NCI-H748 (cell line): ENCODE measurements around the gene SLC35F6.

Experiments
- DNase-seq: peaks from one replicate; lab custom pipeline; 2025; ENCODE audit not compliant: unreplicated experiment; lab: John Stamatoyannopoulos, UW

Gene SLC35F6

DNA sequence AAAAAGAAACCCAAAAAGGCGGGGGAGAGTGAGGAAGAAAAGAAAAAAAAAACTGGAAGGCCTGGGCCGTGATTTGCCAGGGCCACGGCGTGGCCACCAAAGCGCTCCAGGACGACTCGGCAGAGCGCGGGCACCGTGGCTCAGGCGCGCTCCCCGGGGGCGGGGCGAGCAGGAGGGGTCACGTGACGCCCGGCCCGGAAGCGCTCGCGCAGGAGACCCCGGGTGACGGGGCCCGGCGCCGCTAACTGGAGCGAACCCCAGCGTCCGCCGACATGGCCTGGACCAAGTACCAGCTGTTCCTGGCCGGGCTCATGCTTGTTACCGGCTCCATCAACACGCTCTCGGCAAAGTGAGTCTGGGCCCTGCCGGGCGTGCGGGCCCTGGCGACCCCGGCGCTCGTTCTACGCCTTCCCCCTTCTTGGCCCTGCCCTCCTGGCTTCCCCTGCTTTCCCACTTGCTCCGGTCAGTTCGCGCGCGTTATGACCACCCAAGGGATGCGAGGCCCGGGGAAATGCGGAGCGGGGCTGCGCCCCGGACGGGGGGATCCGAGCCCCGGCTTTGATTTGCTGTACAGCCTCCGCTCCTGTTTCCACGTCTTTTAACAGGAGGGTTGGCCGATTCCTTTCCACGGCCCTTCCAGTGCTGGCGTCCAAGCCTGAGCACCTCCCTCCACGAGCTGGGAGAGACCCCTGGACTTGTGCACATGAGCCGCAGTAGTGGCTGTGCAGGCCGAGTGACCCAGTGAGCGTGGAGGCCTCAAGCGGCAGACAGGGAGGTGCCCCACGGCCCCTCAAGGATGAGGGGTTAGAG lies at the start of gene SLC35F6:
TSS of gene SLC35F6 (plus strand) at position 207 of the 810 bp plus-strand sequence. CDS start at position 273, 66 bp downstream.
- peak; percentile 83 for DNase-seq

- no peak for DNase-seq
These were observed 48.4 kb upstream of the SLC35F6 start for GRCh38 chr2:26715528-26716270.

- no peak for DNase-seq
These were observed 47.7 kb upstream of the SLC35F6 start for GRCh38 chr2:26716340-26716739.

DNA sequence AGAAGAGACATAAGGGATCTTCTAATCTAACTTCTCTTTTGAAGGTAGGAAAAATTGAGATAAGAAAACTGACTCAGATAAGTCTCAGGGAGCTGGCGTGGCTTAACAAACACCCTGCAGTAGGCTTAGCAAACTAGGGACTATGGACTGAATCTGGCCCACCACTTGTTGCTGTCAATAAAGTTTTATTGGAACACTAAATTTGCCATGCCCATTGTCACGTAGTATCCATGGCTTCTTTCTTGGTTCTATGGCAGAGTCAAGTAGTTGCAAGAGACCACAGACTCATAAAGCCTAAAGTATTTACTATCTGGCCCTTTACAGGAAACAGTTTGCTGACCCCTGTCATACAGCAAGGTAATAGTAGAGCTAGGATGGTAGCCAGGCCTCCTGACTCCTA lies 47.3 kb upstream of the SLC35F6 start:
- DNase-seq: no peak

DNA sequence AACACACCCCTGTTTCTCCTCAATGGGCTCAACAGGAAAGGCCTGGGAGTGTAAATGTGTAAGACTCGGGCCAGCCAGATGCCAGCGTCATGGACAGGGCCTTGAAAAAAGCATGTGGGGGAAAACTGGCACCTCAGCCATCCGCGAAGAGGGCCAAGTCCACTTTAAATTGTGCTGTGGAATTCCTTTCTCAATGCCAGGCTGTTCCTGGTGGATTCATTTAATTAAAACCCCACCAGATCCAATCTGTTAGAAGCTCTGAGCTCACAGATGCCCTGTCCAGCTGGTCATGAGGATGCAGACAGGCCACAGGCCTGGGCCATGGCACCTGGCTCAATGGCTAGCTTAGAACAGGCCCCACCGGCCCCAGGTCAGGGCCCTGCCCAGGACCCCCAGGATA lies 46.7 kb upstream of the SLC35F6 start:
- no peak for DNase-seq

DNA sequence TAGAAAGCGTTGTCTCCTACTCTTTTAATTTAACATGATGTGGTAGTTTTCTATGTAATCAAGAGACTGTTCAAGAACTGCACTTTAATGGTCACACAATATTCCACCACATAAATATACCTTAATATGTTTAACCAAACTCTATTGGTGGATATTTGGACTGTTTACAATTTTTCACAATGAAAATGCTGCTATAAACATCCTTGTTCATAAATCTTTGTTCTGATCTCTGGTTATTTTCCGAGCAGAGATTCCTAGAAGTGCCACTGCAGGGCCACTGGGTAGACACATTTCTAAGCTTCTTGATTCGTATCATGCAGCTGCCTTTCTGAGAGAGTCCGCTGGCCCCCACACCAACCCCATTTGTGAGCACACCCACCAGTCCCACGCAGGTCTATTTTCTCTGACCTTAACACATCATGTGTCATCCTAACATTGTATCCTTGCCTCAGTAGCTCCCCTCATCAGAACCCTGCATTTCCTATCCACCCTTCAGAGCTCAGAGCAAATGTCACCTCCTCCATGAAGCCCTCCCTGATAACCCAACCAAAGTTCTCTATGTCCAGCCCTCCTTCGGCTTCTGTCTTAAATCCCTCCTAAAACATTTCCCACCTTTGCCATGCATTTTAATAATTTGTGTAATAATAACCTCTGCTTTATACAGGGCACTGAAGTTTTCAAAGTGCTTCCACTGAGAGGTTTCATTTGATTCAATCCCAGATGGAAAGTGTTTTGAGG lies 45.0 kb upstream of the SLC35F6 start:
- no peak for DNase-seq

GRCh38 chr2:26720322-26721114 lies 43.6 kb upstream of the SLC35F6 start:
- no peak for DNase-seq

DNA sequence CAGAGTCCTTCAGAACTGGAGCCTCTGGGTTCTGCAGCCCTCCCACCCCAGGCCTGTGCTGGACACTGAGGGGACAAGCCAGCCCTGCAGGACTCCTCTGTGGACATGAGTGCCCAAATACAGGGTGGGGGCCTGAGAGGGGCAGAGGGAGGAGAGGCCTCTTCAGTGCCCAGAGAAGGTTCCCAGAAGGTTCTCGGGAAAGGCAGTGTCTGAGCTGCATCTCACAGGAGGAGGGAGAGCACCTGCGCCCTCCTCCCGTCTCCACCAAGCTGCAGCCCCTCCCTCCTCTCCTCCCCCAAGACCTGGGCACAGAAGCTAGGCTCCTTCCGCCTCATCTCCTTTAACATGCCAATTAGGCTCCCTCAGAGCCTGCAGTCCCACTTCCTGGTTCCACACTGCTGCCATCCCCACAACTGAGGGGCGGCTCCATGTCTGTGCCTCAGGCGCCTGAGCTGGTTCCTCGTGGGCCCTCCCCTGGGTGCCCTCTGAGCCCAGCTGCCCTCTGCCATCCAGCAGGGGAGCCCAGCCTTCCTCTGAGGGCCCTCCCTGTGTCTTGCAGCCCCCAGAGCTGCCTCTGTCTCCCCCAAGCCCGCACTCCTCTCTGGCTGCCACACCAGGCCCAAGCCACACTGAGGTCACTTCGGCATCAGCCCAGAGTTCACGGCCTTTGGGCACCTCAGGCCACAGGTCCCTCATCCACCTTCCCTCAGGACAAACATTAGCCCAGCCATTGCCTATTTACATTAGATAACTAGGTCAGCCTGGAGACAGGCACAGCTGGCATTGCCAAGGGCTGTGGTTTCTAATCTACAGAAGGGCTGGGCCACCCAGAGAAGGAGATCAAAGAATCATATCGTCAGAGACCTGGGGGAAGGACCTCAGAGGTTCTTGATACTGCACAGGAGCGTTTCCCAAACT lies 42.7 kb upstream of the SLC35F6 start:
- DNase-seq: no peak

GRCh38 chr2:26722328-26722727 lies 41.8 kb upstream of the SLC35F6 start:
- DNase-seq: no peak

DNA sequence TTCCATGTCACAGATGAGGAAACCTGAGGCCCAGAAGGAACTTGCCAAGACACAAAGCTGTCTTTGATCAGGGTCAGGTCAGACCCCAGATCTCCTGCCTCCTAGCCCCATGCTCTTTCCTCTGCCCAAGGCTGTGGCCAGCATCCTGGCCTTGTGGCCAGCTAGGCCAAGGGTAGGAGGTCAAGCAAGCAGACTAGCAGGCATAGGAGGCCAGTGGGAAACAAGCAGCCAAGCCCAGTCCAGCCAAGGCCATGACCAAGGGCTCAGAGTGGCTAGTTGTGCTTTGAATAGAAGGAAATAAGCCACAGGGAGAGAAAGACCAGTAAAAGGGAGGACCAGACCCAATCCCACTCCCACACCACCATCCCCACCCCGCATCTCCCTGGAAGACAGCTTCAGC lies 41.2 kb upstream of the SLC35F6 start:
- DNase-seq: no peak

GRCh38 chr2:26723475-26723874 lies 40.6 kb upstream of the SLC35F6 start:
- no peak for DNase-seq

DNA sequence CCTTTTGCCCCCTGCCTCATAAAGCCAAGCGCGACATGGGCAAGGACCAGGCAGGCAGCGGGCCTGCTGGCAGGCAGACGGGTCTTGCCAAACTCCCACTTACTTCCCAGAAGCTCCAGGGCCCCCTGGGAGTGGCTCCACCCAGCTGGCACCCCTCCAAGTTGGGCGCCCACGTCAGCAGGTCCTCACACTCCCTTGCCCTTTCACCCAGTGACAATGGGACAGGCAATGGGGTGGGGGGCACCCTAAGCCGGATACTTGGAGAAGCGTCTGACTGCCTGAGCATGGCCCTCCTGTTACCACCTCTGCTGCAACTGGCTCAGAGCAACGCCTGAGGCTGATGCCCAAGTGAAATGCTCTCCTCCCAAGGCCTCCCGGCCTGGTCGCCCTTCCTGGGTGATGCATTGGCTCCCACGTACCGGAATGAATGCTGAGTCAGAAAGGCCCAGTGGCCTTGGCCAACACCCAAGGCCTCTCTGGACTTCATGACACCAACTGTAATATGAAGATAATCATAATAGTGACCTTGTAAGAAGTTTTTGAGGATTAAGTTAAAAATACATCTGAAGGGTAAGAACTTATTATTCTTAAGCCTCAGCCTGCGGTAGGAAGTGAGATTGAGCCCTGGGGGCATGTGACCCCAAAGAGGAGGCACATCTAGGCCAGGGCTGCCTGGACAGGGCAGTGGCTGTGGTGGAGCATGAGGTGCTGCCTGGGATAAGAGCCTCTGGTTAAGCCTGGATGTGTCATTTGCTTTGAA lies 39.9 kb upstream of the SLC35F6 start:
- no peak for DNase-seq

DNA sequence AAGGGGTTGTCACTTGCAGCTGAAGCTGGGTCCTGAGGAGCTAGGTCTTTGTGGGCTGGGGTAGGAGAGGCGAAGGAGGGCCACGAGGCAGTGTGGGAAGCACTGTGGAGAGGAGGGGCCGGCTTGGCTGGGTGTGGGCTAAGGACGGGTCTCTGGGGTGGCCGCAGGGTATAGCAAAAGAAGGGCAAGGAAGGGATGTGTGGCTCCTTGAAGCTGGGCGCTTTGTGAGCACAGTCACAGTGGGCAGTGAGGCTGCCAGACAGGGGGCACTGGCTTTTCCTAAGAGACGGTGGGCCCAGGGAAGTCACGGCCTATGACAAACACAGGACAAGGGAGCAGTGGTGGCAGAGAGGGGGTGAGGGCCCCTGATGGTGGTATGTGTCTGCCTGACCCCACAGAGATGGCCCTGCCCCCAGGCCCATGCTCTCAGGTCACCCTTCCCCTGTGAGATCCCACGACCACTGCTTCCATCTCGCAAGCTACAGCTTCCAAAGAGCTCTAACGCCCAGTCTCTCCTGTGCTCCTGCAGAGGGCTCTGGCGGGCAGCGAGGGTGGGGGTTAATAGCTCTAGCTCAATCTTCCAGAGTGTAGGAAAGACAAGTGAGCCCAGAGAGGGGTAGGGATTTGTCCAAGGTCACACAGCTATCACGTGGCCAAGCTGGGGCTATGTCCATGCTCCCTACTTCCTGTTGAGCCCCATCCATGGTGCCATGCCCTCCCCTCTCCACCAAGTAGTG lies 39.1 kb upstream of the SLC35F6 start:
- no peak for DNase-seq

- no peak for DNase-seq
These were observed 38.6 kb upstream of the SLC35F6 start for GRCh38 chr2:26725521-26725820.

GRCh38 chr2:26726228-26726627 lies 37.9 kb upstream of the SLC35F6 start:
- DNase-seq: no peak

- DNase-seq: no peak
These were observed 36.2 kb upstream of the SLC35F6 start for GRCh38 chr2:26727641-26728561.

DNA sequence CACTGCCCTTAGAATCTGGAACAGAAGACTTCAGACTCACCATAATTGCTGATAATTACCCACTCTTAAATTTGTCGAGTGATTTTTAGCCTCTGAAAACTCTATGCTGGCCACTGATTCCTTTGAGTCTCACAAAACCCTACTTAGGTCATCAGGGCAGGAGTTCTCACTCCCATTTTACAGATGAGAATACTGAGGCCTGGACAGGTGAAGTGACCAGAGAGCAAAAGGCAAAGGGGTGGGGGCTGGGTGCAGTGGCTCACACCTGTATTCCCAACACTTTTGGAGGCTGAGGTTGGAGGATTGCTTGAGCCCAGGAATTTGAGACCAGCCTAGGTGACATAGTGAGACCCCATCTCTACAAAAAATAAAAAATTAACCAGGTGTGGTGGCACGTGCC lies 34.8 kb upstream of the SLC35F6 start:
- no peak for DNase-seq
